Frontal cortex (tissue), 4 donors: Measurements from ENCODE around the gene COL7A1. TPM values are rescaled to one million over a fixed set of nuclear protein-coding genes. Genes with fewer than 3 reads are reported as not detected.

Experiments used
- DNase-seq, 2 donors: peaks; one replicate each; pipeline ENCODE4 v3.0.0; 2012; ENCODE audit warnings: low spot score in 2 of 2
- FAIRE-seq: peaks from 2 replicates; lab custom pipeline; 2012; peaks lifted over from hg19 to GRCh38; lab: Jason Lieb, UNC
- total RNA-seq: library from RNA; depleted of rRNA; stranded (reverse); fragments of >200 nt; gene quantifications from one replicate; pipeline ENCODE4 v1.2.3, GENCODE V29; 2014
- donor health status: control.
- donor health status: control.
- donor health status: control.

COL7A1 gene
- total RNA-seq, 1 donor from 2014 or later, result 1.2 TPM

DNA sequence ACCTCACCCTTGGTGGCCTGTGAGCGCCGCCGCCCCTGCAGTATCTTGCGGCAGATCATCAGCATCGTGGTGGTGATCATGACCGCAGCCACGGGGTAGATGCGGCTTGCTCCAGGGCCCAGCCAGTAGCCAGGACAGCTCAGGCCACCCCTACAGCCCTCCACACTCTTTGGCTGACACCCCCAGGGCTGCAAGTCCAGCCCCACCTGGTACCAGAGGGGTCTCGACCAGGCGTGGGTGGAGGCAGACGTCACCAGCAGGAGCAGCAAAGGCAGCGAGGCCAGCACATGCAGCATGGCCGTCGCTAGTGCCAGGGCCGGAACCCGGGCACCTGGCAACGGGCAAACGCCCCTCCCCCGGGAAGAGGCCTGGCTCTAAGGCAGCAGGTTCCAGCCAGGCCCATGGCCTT is 26.3 kb upstream of the COL7A1 start, which contains the start of gene TMEM89:
Gene TMEM89, minus strand, starts transcription at position 309 of the 409 bp plus-strand sequence. Its CDS starts 13 bp downstream, at position 296.
- DNase-seq (no peak), FAIRE-seq (no peak)

DNA sequence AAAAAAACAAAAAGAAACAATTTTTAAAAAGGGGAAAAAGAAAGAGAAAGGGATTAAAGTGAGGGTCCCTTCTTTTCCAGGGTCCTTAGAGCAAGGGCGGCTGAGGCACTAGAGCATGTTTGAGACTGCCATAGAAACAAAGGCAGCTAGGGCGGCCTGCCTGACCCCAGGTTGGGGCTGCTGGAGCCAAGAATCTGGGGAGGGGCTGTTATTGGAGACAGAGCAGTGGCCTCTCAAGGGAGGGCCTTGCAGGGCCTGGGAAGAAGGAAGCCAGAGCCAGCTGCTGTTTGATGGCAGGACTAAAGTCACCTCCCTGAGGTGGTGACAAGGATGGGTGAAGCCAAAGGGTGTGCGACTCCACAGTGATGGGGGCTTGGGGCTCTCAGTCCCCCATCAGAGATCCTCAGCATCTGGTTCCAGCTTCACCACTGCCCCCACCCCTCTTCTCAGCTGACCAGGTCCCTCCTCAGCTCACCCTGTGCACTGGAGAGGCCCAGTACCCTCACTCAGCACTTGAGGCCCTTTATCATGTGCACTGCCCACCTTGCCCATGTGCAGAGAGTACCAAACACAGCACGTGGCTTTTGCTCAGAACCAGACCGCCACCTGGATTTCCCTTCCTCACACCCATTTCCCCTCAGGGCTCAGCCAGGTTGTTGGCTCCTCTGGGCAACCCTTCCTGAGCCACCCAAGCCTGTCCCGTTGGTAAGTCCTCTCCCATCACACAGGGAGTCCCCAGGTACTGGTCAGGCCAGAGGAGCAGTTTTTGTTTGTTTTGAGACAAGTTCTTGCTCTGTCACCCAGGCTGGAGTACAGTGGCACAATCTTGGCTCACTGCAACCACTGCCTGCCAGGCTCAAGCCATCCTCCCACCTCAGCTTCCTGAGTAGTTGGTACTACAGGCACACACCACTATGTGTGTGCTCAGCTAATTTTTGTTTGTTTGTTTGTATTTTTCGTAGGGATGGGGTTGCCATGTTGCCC is 24.7 kb upstream of the COL7A1 start:
- DNase-seq (no peak), FAIRE-seq (no peak)

DNA sequence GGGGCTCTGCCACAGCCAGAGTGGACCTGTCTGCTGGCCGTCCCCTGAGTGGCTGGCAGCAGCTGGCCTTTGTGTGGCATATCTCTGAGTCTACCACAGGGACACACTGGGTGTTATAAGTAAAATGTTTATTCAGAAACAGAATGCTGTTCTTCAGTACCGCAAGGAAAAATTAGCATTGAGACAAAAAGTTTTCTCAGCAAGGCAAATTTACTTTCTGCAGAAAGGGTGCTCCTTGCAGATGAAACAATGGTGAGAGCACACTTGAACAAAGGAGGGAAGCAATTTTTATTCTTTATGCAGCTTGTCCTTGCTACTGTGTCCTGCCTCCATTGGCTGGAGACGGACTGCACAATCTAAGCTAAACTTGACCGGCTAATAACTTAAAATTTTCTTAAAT is 22.4 kb upstream of the COL7A1 start:
- DNase-seq, result no peak
- FAIRE-seq, result no peak

DNA sequence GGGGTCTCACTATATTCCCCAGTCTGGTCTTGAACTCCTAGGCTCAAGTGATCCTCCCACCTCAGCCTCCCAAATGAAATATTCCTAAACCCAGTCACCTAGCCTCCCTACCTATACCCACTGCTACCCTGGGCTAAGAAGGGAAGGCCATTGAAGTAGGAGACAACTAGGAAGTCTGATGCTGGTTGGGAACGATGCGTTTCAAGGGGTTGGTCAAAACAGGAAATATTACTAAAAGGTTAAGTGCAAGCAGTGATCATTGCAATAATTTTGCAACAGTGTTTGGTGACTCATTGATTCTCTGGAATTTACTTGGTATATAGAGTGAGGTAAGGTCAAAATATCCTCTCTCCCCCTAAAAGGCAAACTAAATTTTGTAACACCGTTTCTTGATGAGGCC is 18.9 kb upstream of the COL7A1 start:
- DNase-seq, result no peak
- no peak for FAIRE-seq

DNA sequence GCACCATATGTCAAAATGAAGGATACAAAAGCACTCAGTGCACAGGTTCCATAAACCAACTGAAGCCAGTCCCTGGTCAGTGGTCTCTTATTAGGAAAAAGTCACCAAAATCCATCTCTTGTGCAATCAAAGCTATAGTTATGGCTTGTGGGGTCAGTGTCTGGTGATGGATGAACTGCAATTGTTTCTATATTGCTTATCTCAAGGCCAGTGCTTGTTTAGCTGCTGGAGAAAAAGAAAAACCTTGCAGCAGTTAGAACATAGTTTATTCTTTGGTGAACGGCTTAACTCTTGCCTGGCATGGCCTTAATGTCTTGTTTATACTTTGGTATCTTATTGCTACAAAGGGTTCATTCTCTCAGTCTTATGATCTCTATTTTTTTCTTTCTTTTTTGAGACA is 17.2 kb upstream of the COL7A1 start:
- FAIRE-seq (no peak), DNase-seq (no peak)

DNA sequence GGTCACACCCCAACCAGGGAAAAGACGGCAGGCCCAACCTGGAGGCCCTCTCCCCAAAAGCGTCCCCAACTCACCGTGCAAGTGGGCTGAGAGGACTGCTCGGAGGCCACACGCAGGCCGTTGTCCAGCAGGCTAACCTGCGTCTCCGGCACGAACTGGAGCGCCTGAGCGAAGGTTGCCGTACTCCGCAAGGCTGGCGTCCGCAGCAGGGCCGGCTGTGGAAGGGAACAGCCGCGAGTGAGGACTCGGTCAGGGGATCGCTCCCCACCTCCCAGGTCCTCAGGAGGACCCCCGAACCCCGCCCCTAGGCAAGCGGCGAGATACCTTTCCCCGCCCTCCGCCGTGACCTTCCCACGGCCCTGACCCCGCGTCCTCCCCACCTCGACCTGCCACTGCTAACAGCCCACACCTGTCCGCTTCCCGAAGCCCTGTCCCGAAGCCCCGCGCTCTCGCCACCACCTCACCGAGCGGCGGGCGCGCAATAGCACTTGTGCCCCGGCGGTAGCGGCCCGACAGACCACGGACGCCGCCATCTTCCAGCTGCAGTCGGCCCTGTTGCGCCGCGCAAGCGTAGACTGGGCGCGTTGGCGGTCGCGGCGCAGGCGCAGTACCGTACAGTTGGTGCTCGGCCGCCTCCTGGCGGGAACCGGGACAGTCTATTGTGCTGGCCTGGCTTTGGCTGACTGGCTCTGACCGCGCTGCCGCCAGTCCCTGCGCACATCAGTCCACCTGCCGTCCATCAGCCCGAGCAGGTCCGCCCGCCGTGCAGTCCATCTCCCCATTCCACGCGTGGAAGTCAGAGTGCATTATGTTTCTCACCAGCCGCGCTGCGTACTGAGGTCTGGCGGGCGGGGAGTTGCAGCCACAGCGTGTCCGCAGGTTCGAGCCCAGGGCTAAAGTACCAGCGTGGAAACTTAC is 14.2 kb upstream of the COL7A1 start, which contains the start of gene UQCRC1:
Gene UQCRC1, minus strand, starts transcription at position 559 of the 918 bp plus-strand sequence. Its CDS starts 26 bp downstream, at position 533.
- FAIRE-seq, result no peak
- DNase-seq, result peak; percentile 89 to 93

DNA sequence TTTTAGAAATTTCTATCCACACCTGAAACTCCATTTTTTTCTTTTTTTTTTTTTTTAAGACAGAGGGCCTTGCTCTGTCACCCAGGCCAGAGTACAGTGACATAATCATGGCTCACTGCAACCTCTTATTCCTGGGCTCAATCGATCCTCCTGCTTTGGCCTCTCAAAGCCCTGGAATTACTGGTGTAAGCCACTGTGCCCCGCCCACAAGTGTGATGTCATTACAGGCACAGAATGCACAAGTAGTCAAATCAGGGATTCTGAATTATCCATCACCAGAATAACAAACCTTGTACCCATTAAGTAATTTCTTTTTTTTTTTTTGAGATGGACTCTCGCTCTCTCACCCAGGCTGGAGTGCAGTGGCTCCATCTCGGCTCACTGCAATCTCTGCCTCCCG is 12.4 kb upstream of the COL7A1 start:
- FAIRE-seq, result no peak
- no peak for DNase-seq

DNA sequence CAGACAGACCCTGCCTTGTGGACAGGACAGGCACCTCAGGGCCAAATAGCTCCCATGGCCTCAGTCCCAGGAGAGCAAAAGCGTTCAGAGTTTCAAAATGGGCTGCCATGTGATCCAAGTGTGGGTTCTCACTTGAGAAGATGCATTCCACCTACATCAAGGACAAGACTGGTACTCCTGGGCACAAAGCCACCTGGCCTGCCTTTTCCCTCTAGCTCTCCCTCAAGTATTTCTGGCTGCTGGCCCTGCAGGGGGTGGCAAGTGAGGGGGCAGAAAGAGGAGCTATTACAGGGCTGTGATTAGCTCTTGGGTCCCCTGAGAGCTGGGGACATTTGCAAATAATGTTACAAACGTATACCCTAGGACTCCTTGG is 6.5 kb upstream of the COL7A1 start:
- no peak for DNase-seq

DNA sequence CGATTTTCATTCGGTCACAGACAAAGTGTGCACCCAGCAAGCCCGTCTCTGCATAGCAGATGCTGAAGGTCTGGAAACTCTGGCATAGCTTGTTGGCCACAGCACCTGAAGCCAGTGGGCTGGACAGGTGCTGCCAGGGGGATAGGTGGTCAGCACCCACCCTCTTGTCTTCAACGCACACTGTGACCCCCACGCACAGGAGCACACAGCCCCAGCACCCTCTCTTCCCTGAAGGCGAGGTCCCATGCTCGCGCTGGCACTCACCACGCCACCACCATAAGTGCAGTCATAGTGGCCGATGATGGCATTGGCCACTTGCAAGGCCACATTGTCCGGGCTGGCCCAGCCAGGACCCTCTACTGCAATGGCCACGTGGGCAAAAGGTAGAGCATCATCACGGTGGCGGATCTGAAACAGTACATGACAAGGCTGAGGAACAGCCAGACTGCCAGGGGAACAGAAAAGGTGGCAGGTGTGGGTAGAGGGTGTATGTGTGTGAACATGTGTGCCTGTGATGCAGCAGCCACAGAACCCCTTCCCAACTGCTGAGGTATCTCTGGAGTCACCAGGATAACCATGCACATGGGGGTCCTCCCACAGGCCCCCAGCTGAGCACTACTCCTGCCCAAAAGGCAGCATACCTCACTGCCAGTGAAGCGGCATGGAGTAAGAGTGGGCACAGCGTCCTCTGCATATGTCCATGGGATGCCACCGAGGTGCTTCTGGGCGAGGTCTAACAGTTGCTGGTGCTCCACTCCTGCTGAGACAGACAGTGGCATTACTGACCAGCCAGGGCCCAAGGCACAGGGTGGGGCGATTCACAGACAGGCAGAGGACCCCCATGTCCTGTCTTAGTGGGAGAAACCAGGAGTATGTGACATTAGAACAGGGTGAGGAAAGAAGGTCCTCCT is 5.8 kb upstream of the COL7A1 start:
- FAIRE-seq, result no peak
- no peak for DNase-seq

More for the DNA sequence above, 6.5 kb upstream of the COL7A1 start:
- no peak for FAIRE-seq

DNA sequence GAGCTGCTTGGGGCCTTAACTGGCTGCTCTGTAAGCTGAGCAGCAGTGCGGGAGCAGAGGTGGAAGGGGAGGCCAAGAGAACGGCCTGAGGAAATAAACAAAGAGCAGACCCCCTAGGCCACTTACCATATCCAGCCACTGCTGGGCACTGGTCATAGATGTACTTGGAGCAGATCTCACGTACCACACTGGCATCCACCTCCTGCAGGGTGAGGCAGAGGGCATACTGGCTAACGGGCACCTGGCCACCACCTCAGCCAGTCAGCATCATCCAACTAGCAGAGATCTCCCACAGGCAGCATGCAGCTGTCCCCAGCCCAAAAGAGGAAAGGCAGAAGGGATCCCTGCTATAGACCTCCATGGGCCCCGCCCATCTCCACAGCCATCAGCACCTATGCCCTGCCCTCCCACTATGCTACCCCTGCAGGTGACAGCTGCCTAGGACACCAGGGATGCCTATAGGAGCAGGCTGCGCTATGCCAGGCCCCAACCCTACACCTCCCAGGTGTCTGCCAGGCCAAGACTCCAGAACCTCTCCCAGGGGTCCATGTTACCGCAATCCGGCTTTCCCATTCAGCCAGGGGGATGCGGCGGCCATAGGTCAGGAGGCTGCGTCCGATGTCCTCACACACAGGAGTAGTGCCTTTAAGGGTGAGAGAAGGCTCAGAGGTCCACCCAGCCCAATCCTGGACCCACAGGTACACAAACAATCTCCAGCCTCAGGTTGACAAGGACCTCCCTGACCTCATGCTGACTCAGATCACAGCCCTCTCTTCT is 4.6 kb upstream of the COL7A1 start:
- FAIRE-seq (no peak), DNase-seq (no peak)

DNA sequence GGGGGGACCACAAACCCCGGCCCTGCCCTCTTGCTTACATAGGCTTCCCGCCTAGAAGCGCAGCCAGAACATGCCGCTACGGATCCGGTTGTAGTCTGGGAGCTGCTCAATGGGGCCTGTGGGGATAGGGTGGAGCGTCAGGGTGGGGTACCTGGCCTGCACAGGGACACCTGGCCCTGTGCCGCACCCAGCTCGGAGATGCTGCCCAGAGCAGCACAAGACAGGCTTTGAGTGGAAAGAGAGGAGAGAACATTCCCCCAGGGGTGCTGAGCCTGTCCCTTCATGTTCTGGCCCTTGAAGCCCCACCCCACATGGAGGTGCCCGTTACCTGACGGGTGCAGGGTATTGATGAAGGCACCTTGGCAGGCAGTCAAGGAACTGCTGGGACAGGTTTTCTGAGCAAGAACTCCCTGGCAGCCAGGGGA is 4.0 kb upstream of the COL7A1 start:
- DNase-seq, result no peak
- FAIRE-seq, result no peak

DNA sequence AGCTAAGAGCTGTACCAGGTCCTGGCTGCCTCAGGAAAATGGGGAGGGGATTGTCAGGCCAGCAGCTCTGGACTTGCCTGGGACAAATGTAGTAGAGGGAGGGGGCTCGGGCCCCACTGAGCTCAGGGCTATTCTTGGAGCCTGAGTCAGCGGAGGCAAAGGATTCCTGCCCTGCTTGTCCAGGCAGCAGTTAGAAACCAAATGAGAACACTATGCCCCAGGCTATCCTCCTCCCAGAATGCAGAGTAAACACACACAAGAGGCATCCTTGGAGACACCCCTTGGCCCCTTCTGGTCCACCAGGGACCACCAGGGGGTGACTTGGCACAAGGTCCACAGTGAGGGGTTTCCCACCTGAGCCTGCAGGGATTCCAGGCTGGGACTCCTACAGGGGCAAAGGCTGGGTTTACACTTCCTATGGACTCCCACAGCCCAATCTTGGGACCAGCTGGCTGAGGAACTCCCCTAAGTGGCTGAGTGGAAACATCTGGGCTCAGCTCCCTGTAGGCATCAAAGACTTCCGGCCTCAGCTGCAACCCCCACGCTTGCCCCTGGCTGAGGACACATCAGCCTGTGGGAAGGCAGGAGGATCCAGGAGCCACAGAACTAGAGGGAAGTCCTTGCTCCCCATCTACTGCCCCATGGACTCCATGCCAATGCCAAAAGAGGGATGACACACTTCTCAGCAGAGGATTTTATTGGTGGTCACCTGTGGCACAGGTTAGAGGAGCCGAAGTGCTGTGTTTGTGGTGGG is 3.4 kb upstream of the COL7A1 start:
- FAIRE-seq (no peak), DNase-seq (peak in 1 of 2 donors; percentile 48)

DNA sequence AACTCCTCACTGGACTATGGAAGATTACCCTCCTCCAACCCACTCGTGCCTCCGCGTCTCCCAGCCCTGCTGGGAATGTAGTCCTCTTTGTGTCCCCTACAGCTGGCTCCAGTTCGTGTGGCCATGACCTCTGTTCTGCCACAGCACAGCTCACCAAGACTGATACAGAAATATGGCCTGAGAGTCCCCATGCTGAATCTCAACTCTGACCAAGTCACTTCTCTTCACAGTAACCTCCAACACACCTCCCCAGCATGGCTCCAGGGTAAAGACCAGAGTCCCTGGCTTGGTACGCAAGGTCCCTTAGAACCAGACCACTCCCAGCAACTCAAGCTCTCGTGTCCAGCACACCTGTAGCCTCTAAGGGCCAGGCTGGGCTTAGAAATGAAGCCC is 2.3 kb upstream of the COL7A1 start:
- no peak for FAIRE-seq
- no peak for DNase-seq

DNA sequence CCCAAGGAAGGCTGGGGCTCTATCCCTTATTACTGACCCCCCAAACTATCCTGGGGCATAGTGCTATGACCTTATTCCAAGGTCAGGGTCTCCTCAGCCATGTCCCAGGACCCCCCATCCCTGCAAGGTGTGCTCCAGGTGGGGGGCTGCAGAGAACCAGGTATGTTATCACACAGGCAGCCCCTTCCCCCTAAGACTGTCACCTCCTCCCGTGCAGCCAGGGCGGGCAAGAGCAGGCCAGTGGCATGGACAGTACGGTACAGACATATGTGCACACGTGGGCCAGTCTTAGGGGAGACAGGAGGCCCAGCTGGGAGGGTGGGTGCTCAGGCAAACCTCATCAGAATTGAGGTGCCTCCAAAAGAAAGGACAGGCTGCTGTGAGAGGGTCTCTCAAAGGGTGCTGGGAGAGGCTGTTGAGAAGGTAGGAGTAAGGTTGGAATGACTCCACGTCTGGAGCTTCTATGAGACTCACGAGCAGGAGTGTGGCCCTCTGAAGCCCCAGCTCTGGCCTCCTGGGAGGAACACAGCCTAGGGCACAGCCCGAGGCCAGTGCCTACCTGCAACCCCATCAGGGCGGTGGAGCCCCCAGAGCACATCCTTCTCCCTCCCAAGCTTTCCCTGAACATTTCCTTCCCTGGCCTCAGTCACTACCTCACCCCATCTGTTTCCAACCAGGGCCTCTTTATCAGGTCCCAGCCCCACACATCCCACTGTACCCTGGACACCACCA is 1.7 kb upstream of the COL7A1 start:
- DNase-seq (no peak), FAIRE-seq (no peak)

DNA sequence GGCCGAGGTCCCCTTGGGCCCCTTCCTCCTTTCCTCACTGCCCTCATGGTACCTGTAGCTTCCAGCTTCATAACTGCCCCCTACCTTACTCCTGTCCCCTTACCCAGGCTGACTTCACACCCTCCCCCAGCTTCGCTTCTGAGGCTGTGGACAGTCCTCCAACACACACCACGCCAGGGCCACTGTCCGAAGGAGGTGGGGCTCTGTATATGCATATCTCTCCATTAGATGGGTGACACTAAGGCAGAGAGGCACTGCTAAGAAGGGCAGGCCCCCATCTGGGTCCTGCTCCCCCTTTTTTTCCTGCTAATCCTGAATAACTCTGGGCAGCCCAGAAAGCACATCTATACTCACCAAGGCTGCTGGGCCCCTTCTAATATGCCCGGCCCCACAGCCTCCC is 1.0 kb upstream of the COL7A1 start:
- no peak for FAIRE-seq

DNA sequence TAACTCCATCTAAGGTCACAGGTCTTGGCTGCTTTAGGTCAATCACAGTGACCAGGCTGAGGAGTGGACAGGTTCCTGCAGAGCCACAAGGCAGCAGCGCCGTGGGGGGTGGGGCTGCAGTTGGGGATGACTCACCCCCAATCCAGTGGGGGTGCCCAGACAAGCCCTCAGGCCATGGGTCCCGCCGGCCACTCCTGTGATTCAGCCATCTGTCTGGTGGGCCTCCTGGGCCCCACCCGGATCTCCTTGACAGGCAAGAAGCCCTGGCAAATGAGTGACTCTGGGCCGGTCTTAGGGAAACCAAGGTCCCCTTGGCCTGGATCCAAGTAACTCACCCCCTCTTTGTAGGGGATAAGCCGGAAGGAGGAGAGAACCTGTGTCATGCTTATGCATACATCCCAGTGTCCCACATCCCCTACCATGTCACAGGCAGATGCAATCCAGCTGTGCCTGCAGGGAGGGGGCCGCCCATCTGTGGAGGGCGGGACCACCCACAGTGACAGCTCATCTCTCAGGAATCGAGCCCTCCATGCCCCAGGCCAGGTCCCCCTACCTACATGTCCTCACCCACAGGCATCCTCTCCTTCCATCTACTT is 495 bp upstream of the COL7A1 start:
- DNase-seq, result peak in 1 of 2 donors; percentile 73
- no peak for FAIRE-seq

More for the DNA sequence above, 1.0 kb upstream of the COL7A1 start:
- no peak for DNase-seq
